ENCODE results near the gene MCOLN1.

- TF ChIP-seq POLR2A (IDR thresholded peaks at IDR 0.05; ENCODE audit: low read length), result no peak
- TF ChIP-seq GATA1 (IDR thresholded peaks at IDR 0.05; ENCODE audit: low read depth, low read length), result no peak
These were observed 43.6 kb upstream of the MCOLN1 start for GRCh38 chr19:7478843-7479227.
